GOT3 (cell line): ENCODE data around the gene OR2K2.
"Not testable (repeated sequence)": the region's sequence is repeated elsewhere in the genome, so short reads cannot be mapped to it uniquely, and the experiment has no call there.

Experiments
- DNase-seq: peaks from one replicate; lab custom pipeline; 2025; ENCODE audit warnings: mixed read lengths; lab: John Stamatoyannopoulos, UW

Gene OR2K2, protein sequence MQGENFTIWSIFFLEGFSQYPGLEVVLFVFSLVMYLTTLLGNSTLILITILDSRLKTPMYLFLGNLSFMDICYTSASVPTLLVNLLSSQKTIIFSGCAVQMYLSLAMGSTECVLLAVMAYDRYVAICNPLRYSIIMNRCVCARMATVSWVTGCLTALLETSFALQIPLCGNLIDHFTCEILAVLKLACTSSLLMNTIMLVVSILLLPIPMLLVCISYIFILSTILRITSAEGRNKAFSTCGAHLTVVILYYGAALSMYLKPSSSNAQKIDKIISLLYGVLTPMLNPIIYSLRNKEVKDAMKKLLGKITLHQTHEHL

DNA sequence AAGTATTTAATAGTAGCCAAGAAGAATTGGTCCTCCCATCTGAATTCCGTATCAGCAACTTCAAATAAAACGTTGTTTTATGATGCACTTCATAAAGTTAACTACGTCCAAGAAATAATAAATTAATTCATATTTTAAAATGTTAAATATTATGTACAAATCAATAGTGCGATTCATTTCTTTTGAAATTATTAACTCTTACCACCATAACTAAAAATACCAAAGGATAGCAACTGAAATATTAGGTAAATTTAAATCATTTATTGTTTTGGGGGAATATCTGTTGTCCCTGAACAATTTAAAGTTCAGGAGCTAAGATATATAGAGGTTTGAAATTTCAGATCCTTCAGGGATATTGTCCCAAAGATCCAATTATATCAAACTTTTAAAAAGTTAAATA, at the start of gene OR2K2:
Gene OR2K2 (minus strand): TSS at position 101 of the 400 bp plus-strand sequence. CDS start 1,791 bp downstream, outside the sequence.
- DNase-seq = no peak

DNA sequence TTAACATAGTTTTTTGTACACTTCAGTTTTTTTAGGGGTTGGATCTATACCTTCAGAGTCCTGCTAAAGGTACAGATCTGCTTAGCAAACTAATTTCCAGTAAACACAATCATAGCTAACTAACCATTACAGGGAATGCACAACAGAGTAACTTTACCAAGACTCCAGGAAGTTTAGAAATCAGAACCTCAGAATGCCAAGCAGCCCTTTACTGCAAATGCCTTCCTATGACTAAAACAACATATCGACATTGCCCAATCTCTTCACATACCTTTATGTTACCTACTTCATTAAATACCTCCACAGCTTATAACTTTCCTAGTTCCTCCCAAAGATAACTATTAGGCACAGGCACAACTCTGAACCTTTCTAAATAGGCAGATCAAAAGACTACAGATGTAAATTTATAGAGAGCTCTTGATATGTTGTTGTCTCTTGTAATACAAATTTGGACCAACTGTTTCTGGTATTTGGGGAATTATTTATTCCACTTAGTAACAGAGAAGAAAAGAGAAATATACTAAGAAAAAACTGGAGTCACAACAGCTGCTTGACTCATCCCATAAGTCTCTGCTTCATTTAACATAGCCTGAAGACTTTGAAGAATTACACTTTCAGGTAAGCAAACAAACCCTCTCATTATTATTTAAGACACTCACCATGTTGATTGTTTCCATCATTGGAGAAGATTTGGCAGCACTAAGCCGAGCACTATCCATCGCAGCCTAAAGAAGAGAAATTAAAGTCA, 46.0 kb upstream of the OR2K2 start:
- no peak for DNase-seq

GRCh38 chr9:111375062-111375461, 45.0 kb upstream of the OR2K2 start:
- DNase-seq = no peak

GRCh38 chr9:111372297-111372696, 42.3 kb upstream of the OR2K2 start:
- DNase-seq = no peak

GRCh38 chr9:111366978-111367377, 37.0 kb upstream of the OR2K2 start:
- DNase-seq = no peak

DNA sequence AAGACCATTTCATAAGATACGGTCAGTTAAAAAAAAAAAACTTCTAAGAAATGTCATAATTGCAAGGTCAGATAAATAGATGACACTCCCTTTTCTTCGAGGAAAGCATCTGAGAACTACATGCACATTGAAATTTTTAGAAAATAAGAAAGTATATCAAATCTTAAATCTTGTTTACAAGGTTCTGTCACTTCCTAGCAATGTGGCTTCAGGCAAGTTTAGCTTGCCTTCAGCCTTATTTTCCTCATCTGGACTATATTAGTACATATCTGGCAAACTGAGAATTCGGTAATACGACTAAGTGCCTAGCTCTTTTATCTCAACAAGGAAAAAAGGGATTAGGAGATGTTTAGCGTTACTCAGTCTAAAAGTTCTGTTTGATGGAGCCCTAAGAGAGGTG, 32.5 kb upstream of the OR2K2 start:
- no peak for DNase-seq

GRCh38 chr9:111360881-111361280, 30.9 kb upstream of the OR2K2 start:
- no peak for DNase-seq

- DNase-seq = no peak
These were observed 26.6 kb upstream of the OR2K2 start for GRCh38 chr9:111356481-111357244.

DNA sequence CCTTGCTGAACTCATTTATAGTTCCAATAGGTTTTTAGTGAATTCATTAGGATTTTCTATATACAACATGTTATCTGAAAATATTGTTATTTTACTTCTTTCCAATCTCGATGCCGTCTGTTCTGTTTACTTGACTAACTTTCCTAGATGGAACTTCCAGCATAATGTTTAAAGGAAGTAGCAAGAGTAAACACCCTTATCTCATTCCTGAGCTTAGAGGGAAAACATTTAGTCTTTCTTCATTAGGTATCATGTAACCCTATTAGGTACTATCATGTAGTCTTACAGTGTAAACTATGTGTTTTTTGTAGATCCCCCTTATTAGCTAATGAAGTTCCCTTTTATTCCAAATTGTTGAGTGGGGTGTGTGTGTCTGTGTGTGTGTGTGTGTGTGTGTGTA, 22.5 kb upstream of the OR2K2 start:
- no peak for DNase-seq

- no peak for DNase-seq
These were observed 20.5 kb upstream of the OR2K2 start for GRCh38 chr9:111350556-111350955.

DNA sequence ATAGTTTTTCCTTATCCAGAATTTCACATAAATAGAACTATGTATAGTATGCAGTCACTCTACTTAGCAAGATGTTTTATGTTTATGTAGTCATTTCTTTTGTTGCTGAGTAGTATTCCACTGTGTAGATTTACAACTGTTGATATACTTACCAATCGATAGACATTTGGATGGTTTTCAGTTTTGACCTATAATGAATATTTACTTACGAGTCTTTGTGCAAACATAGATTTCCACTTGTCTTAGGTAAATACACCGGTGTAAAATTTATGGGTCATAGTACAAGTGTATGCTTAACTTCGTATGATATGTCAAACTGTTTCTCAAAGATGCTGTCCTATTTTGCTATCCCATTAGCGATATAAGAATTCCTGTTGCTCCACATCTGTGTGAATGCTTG, 19.7 kb upstream of the OR2K2 start:
- no peak for DNase-seq

DNA sequence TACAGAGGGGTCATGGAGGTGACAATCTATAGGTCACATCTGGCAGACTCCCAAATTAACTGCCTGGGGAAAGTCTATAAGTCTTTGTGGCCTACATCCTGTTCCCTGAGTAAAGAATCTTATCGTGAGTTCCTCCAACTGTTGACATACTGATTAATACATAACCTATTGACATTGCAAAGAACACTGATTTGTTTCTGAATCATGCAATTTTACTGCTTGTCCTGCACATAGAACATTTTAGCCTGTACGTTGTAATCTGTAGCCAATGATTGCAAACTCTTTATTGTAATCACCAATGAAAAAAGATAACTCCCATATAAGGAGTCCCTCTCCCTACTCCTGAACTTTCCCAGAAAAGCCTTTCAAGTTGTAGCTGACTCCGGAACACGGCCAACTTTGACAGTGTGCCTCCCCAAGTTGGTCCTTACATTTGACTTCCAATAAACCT, 18.8 kb upstream of the OR2K2 start:
- no peak for DNase-seq

DNA sequence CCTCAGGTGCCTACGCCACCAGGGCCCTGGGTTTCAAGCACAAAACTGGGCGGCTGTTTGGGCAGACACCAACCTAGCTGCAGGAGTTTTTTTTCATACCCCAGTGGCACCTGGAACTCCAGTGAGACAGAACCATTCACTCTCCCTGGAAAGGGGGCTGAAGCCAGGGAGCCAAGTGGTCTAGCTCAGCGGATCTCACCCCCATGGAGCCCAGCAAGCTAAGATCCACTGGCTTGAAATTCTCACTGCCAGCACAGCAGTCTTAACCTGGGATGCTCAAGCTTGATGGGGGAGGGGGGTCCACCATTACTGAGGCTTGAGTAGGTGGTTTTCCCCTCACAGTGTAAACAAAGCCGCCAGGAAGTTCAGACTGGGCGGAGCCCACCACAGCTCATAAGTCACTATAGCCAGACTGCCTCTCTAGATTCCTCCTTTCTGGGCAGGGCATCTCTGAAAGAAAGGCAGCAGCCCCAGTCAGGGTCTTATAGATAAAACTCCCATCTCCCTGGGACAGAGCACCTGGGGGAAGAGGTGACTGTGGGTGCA, 4.4 kb upstream of the OR2K2 start:
- DNase-seq = not testable (repeated sequence)

DNA sequence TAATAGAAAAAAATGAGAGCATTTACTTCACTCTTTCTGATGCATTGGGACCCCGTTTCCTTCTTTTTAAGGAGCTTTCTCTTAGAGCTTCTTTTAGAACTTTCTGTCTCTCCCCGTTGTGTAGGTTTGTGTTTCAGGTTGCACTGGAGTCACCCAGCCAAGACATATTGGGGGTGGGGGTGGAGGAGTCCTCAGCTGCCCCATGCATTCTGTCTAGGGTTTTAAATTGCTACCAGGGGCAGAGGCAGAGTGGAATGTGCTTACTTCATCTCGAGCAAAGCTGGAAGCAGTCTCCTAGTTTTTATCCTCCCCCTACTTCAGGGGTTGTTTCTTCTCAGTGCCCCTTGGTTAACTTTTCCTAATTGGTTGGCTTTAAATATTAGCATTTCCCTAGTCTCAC, 9.4 kb downstream of the OR2K2 start:
- DNase-seq = no peak

GRCh38 chr9:111316796-111317195, 13.2 kb downstream of the OR2K2 start:
- DNase-seq = no peak

DNA sequence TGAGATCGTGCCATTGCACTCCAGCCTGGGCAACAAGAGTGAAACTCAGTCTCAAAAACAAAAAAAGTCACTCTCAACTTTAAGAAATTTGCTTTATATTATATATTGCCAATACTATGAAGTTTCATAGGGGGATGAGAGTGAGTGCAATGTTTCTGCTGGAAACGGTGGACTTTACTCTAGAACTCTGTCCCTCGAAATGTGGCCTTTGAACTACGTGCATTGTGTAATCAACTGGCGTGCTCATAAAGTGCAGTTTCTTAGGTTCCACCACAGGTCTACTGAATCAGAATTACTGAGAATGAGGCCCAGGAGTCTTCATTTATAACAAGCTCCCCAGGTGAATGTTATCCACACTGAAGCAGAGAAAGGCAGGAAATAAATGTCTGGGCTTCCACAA, 24.1 kb downstream of the OR2K2 start:
- DNase-seq = no peak

GRCh38 chr9:111304000-111304399, 26.0 kb downstream of the OR2K2 start:
- DNase-seq = not testable (repeated sequence)

DNA sequence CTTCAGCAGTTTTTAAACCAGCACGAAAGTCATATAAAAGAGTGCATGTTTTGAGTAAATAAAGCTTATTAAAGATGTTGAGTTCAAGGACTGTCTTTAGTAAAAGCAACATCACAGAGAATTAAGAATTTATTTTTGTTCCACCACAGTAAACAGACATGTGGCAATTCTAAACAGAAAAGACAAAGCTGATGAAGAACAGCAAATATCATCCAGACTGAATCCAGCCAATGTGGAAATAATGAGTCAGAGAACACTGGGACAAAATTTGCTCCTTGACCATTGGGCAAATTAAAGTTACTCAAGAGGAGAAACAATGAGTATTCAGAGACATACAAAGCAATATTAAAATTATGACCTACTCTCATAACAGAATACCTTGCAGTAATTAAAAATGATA, 28.8 kb downstream of the OR2K2 start:
- DNase-seq = no peak

GRCh38 chr9:111300140-111300735, 29.8 kb downstream of the OR2K2 start:
- DNase-seq = no peak

- not testable (repeated sequence) for DNase-seq
These were observed 30.4 kb downstream of the OR2K2 start for GRCh38 chr9:111299599-111299966.

DNA sequence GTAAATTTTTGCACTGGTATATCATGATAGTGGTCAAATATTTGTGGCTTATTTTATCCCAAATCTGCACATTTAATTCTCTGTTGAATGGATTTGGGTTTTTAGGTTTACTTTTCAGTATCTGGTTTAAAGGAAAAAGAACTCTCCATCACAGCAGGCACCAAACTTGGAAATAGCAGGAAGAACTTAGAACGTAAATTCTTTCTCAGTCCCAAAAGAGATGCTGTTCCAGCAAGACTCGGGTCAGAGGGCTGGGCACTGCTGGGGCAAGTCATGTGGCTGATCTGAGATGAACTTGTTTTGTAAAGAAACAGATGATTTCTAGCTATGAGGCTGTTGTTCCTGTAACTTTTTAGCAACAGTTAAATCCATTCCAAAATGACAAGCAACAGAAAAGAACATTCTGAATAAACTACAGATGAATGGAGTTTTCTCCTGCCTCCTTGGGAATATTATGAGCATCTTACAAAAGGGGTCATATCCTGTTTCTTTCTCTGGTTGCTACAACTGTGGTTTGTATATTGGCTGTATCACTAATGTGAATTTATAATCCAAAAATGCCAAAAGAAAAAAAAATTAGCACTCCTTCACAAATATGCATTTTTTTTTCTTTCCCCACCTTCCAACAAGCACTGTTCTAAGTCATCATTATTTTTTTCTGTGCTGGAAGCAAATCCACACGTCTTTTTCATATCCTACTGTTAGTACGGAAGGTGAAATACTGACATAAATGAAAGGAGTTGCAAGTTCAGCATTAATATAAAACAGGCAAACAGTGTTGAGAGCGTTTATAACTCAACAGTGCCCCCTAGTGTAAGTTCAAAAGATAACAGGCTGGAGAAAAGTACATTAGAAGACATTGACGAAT, 31.1 kb downstream of the OR2K2 start:
- no peak for DNase-seq
